Measurements from ENCODE around the gene BORCS5. TPM values are rescaled to one million over a fixed set of nuclear protein-coding genes. Genes with fewer than 3 reads are reported as not detected.

Gene BORCS5
- total RNA-seq, 1 donor from 2014 or later = 25.2 TPM

DNA sequence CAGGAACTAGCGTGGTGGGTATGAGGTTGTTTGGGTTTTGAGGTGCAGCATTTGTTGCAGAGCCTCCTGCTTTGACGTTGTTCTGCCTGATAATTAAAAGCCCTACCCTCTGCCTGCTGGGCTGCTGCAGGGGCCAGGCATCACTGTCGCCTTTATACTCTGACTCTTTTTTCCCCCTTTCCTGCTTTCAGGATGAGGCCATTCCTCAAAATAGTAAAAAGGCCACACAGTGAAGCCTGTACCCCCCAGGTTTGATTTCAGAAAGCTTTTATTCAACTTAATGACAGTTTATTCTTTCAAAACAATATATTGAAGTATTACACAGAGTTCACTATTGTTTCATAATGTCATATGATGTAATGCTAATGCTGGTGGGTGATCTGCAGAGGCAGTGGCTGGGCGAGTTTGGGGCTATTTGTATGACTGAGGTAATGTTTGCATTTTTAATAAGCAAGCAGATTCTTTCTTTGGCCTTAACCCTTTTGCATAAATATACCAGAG, 9.1 kb downstream of the BORCS5 start:
- no peak overlapping the region for H3K27ac Mint-ChIP-seq
- TF ChIP-seq, protein P1, sequence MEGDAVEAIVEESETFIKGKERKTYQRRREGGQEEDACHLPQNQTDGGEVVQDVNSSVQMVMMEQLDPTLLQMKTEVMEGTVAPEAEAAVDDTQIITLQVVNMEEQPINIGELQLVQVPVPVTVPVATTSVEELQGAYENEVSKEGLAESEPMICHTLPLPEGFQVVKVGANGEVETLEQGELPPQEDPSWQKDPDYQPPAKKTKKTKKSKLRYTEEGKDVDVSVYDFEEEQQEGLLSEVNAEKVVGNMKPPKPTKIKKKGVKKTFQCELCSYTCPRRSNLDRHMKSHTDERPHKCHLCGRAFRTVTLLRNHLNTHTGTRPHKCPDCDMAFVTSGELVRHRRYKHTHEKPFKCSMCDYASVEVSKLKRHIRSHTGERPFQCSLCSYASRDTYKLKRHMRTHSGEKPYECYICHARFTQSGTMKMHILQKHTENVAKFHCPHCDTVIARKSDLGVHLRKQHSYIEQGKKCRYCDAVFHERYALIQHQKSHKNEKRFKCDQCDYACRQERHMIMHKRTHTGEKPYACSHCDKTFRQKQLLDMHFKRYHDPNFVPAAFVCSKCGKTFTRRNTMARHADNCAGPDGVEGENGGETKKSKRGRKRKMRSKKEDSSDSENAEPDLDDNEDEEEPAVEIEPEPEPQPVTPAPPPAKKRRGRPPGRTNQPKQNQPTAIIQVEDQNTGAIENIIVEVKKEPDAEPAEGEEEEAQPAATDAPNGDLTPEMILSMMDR (IDR thresholded peaks at IDR 0.05; ENCODE audit: unreplicated experiment) = no peak
- H3K9me3 Mint-ChIP-seq (ENCODE audit: low read depth) = no peaks in the 10 kb centered on the region
- no peaks in the 10 kb centered on the region for H3K4me1 Mint-ChIP-seq (ENCODE audit: low read depth)
- H3K36me3 Mint-ChIP-seq (ENCODE audit: insufficient read depth) = no peaks in the 10 kb centered on the region
- no peak overlapping the region for H3K4me3 Mint-ChIP-seq (ENCODE audit: low read depth)
- H3K27me3 Mint-ChIP-seq = no peaks in the 10 kb centered on the region
- no peak for DNase-seq (ENCODE audit: low spot score, unreplicated experiment)

DNA sequence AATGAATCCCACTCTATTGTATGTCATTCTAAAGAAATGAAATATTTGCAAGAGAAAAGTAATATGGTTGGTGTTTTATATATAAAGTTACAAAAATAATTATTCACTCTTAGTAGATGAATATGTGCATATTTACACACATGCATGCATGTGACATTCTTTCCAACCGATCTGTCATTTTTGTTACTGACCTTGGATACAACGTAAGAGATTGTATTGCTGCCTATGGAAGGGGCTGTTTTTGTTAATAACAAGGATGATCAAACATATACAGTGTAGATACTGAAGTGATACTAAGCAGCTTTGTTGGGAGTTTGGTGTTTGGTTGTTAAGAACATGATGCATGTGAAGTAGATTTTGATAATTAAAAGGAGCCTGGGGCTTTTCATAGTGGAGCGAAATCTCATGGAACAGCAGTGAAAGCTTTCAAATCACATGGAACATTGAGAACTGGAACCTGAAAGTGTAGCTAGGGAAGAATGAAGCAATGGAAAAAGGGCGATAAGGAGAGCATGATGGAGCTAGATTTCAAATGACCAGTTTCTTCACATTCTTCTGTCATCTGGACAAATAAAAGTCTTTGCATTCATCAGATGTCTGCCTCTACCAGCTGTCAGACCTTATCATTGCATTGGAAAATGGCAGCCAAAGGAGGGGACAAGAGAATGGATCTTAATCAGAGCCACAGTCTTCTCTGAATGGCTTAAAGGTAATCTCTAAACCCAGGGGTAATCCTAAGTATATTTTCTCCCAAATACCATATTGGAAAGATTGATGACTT, 10.0 kb downstream of the BORCS5 start:
- Mint-ChIP-seq H3K4me1 (ENCODE audit: low read depth) (no peaks in the 10 kb centered on the region), H3K27me3 (no peaks in the 10 kb centered on the region), H3K27ac (no peak overlapping the region), H3K36me3 (ENCODE audit: insufficient read depth) (no peaks in the 10 kb centered on the region), H3K4me3 (ENCODE audit: low read depth) (no peak overlapping the region), H3K9me3 (ENCODE audit: low read depth) (no peaks in the 10 kb centered on the region)
- TF ChIP-seq, protein P1 (IDR thresholded peaks at IDR 0.05; ENCODE audit: unreplicated experiment) = no peak
- no peak for DNase-seq (ENCODE audit: low spot score, unreplicated experiment)

DNA sequence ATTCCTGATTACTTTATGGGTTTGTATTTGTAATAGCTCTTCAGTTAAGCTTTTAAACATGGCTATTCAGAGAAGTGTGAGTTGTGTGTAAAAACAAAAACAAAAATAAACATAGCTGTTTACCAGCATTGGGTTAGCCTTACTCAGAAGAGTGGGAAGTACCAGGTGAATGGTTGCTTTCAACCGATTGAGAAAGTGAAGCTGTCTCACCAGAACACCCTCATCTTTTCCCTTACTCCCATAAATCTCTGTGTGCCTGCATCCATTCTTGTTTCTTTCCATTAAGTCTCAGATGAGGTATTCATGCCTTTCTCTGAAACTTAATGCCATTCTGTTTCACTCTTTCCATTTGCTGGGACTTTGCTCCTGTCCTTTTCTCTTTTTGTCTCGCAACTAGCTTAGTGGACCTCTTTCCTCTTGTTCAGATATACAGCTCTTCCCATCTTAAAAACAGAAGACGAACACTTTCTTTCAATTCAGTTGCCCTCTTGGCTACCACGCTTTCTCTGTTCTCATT, 10.7 kb downstream of the BORCS5 start:
- H3K27me3 Mint-ChIP-seq = no peaks in the 10 kb centered on the region
- H3K4me1 Mint-ChIP-seq (ENCODE audit: low read depth) = no peaks in the 10 kb centered on the region
- H3K27ac Mint-ChIP-seq = no peak overlapping the region
- TF ChIP-seq, protein P1 (IDR thresholded peaks at IDR 0.05; ENCODE audit: unreplicated experiment) = no peak
- no peak overlapping the region for H3K4me3 Mint-ChIP-seq (ENCODE audit: low read depth)
- H3K9me3 Mint-ChIP-seq (ENCODE audit: low read depth) = no peaks in the 10 kb centered on the region
- H3K36me3 Mint-ChIP-seq (ENCODE audit: insufficient read depth) = no peaks in the 10 kb centered on the region
- no peak for DNase-seq (ENCODE audit: low spot score, unreplicated experiment)

DNA sequence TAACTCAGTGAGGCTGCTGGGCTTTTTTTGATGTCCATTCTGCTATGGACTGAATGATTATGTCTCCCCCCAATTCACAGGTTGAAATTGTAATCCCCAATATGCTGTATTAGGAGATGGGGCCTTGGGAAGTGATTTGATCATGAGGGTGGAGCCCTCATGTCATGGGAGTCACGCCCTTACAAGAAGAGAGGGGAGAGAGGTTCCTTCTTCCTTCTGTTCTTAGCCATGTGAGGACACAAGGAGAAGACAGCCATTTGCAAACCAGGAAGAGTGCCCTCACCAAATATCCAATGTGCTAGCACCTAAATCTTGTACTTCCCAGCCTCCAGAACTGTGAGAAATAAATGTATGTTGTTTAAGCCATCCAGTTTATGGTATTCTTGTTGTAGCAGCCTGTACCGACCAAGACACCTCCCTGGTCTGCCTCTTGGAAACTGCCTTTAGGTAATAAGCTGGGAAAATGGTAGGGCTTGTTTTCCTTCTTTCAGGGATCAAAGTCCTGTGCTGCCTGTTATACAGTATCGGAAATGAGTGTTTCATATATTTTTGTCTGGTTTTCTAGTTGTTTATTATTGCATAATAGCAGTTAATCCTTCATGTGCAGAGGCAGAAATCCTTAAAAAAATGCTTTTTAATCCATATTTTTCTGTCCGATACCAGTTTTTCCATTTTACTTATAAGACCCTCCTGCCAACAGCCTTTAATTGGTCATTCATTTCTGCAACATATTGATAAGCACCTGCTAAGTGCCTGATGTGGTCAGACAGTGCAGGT, 16.3 kb downstream of the BORCS5 start:
- DNase-seq (ENCODE audit: low spot score, unreplicated experiment) = no peak
- Mint-ChIP-seq H3K27me3 (no peaks in the 10 kb centered on the region), H3K36me3 (ENCODE audit: insufficient read depth) (peaks cover 4% of the 10 kb centered on the region), H3K9me3 (ENCODE audit: low read depth) (no peaks in the 10 kb centered on the region), H3K4me3 (ENCODE audit: low read depth) (no peak overlapping the region), H3K4me1 (ENCODE audit: low read depth) (no peaks in the 10 kb centered on the region), H3K27ac (peak overlapping the region; percentile 17)
- TF ChIP-seq, protein P1 (IDR thresholded peaks at IDR 0.05; ENCODE audit: unreplicated experiment) = no peak

All from progenitor cell of endocrine pancreas (in vitro differentiated cells).